ENCODE data around the gene CAMKK2.

CAMKK2 gene

DNA sequence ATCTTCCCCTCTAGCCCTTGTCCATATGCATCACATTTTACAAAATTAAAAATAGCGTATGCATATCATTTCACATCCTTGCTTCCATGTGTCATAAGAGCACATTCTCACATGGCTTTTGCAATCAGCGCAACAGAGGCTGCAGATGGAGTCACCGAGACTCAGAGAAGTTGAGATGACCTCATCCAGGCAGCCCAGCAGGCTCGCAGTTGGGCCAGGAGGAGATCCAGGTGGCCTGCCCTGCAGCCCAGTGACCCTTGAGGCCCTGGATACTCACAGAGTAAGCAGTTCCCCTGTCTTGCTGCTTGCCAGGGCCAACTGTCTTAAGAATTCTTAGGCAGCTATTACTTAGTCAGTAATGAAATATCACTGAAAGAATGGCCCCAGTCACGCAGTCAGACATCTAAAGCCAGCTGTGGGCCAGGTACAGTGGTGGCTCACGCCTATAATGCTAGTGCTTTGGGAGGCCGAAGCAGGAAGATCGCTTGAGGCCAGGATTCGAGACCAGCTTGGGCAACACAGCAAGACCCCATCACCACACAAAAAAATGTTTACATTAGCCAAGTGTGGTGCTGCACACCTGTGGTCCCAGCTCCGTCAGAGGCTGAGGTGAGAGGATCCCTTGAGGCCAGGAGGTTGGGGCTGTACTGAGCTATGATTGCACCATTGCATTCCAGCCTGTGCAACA lies 9.1 kb downstream of the CAMKK2 start:
- TF ChIP-seq EGR1 (IDR thresholded peaks at IDR 0.05): no peak
- no peak for TF ChIP-seq NFIC (IDR thresholded peaks at IDR 0.05)
- no peak for TF ChIP-seq CEBPB (IDR thresholded peaks at IDR 0.05)
- no peak for TF ChIP-seq ZBTB7A (IDR thresholded peaks at IDR 0.05; ENCODE audit: low read depth)
- TF ChIP-seq TEAD4 (IDR thresholded peaks at IDR 0.05): no peak
- TF ChIP-seq TCF12 (IDR thresholded peaks at IDR 0.05; ENCODE audit: low read depth): no peak
- no peak for TF ChIP-seq YY1 (IDR thresholded peaks at IDR 0.05; ENCODE audit: low read depth)
- no peak for TF ChIP-seq RAD21 (IDR thresholded peaks at IDR 0.05; ENCODE audit: low read depth)
- TF ChIP-seq, protein P1, sequence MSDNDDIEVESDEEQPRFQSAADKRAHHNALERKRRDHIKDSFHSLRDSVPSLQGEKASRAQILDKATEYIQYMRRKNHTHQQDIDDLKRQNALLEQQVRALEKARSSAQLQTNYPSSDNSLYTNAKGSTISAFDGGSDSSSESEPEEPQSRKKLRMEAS (IDR thresholded peaks at IDR 0.05): no peak
- no peak for TF ChIP-seq TAF1 (IDR thresholded peaks at IDR 0.05; ENCODE audit: low read depth)
- TF ChIP-seq EP300 (IDR thresholded peaks at IDR 0.05; ENCODE audit: borderline replicate concordance): no peak
- TF ChIP-seq CREB1 (IDR thresholded peaks at IDR 0.05; ENCODE audit: low read depth): no peak
- TF ChIP-seq FOXM1 (IDR thresholded peaks at IDR 0.05; ENCODE audit: borderline replicate concordance, low read depth): no peak
- TF ChIP-seq, protein P2, sequence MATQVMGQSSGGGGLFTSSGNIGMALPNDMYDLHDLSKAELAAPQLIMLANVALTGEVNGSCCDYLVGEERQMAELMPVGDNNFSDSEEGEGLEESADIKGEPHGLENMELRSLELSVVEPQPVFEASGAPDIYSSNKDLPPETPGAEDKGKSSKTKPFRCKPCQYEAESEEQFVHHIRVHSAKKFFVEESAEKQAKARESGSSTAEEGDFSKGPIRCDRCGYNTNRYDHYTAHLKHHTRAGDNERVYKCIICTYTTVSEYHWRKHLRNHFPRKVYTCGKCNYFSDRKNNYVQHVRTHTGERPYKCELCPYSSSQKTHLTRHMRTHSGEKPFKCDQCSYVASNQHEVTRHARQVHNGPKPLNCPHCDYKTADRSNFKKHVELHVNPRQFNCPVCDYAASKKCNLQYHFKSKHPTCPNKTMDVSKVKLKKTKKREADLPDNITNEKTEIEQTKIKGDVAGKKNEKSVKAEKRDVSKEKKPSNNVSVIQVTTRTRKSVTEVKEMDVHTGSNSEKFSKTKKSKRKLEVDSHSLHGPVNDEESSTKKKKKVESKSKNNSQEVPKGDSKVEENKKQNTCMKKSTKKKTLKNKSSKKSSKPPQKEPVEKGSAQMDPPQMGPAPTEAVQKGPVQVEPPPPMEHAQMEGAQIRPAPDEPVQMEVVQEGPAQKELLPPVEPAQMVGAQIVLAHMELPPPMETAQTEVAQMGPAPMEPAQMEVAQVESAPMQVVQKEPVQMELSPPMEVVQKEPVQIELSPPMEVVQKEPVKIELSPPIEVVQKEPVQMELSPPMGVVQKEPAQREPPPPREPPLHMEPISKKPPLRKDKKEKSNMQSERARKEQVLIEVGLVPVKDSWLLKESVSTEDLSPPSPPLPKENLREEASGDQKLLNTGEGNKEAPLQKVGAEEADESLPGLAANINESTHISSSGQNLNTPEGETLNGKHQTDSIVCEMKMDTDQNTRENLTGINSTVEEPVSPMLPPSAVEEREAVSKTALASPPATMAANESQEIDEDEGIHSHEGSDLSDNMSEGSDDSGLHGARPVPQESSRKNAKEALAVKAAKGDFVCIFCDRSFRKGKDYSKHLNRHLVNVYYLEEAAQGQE (IDR thresholded peaks at IDR 0.05; ENCODE audit: low read depth): no peak
- TF ChIP-seq, protein P3, sequence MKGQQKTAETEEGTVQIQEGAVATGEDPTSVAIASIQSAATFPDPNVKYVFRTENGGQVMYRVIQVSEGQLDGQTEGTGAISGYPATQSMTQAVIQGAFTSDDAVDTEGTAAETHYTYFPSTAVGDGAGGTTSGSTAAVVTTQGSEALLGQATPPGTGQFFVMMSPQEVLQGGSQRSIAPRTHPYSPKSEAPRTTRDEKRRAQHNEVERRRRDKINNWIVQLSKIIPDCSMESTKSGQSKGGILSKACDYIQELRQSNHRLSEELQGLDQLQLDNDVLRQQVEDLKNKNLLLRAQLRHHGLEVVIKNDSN (IDR thresholded peaks at IDR 0.05): no peak

DNA sequence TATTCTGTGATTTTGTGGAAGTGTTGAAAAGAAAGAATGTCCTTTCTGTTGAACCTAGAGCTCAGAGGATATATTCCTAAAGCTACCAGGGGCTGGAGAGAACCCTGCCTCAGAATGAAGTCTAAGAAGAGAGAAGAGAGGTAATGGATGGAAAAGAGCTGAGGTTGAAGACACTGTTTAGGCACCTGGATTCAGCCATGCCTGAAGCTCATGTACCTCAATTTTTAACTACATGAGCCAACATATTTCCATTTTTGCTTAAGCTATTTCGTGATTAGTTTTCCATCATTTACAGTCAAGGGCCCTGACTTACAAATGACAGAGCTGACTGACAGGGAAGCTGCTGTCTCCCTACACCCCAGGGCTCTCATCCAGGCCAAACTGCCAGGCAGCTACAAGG lies 10.7 kb downstream of the CAMKK2 start:
- TF ChIP-seq CREB1 (IDR thresholded peaks at IDR 0.05; ENCODE audit: low read depth): no peak
- TF ChIP-seq YY1 (IDR thresholded peaks at IDR 0.05; ENCODE audit: low read depth): no peak
- TF ChIP-seq EGR1 (IDR thresholded peaks at IDR 0.05): no peak
- TF ChIP-seq TEAD4 (IDR thresholded peaks at IDR 0.05): no peak
- TF ChIP-seq, protein P2 (IDR thresholded peaks at IDR 0.05; ENCODE audit: low read depth): no peak
- TF ChIP-seq FOXM1 (IDR thresholded peaks at IDR 0.05; ENCODE audit: borderline replicate concordance, low read depth): no peak
- TF ChIP-seq TAF1 (IDR thresholded peaks at IDR 0.05; ENCODE audit: low read depth): no peak
- TF ChIP-seq NFIC (IDR thresholded peaks at IDR 0.05): no peak
- TF ChIP-seq TCF12 (IDR thresholded peaks at IDR 0.05; ENCODE audit: low read depth): no peak
- no peak for TF ChIP-seq RAD21 (IDR thresholded peaks at IDR 0.05; ENCODE audit: low read depth)
- TF ChIP-seq CEBPB (IDR thresholded peaks at IDR 0.05): no peak
- no peak for TF ChIP-seq EP300 (IDR thresholded peaks at IDR 0.05; ENCODE audit: borderline replicate concordance)
- no peak for TF ChIP-seq ZBTB7A (IDR thresholded peaks at IDR 0.05; ENCODE audit: low read depth)
- TF ChIP-seq, protein P1 (IDR thresholded peaks at IDR 0.05): no peak
- TF ChIP-seq, protein P3 (IDR thresholded peaks at IDR 0.05): no peak

DNA sequence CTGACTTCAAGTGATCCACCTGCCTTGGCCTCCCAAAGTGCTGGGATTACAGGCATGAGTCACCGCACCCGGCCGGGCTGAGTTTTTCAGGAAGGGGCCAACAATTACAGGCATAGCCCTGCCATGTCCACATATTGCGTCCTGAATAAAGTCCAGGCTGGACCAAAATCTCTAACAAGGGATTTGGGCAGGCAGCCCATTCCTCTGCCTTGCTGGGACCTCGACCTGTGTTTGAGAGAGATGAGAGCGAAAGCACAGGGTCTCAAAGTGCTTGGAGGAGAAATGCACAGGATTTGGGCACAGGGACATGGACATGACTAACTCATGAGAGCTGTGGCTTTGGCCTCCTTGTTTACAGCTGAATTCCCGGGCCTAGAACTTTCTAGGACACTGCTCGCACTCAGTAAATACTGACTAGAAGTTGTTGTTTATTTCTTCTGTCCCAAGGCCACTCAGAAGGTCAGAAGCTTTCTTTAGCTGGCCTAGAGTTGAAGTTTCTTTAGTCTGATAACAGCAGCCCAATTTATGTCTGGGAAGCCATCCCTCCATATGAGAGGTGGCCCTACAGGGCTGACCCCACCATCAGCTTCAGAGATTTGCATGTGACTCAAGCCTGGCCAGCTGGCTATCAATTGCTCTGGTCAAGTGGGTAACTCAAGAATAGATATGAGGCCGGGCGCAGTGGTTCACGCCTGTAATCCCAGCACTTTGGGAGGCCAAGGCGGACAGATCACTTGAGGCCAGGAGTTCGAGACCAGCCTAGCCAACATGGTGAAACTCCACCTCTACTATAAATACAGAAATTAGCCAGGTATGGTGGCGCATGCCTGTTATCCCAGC lies 11.7 kb downstream of the CAMKK2 start:
- TF ChIP-seq YY1 (IDR thresholded peaks at IDR 0.05; ENCODE audit: low read depth): no peak
- TF ChIP-seq CREB1 (IDR thresholded peaks at IDR 0.05; ENCODE audit: low read depth): no peak
- TF ChIP-seq, protein P2 (IDR thresholded peaks at IDR 0.05; ENCODE audit: low read depth): no peak
- TF ChIP-seq ZBTB7A (IDR thresholded peaks at IDR 0.05; ENCODE audit: low read depth): no peak
- TF ChIP-seq, protein P3 (IDR thresholded peaks at IDR 0.05): no peak
- no peak for TF ChIP-seq RAD21 (IDR thresholded peaks at IDR 0.05; ENCODE audit: low read depth)
- no peak for TF ChIP-seq NFIC (IDR thresholded peaks at IDR 0.05)
- no peak for TF ChIP-seq EP300 (IDR thresholded peaks at IDR 0.05; ENCODE audit: borderline replicate concordance)
- TF ChIP-seq, protein P1 (IDR thresholded peaks at IDR 0.05): no peak
- TF ChIP-seq TAF1 (IDR thresholded peaks at IDR 0.05; ENCODE audit: low read depth): no peak
- no peak for TF ChIP-seq EGR1 (IDR thresholded peaks at IDR 0.05)
- no peak for TF ChIP-seq CEBPB (IDR thresholded peaks at IDR 0.05)
- TF ChIP-seq FOXM1 (IDR thresholded peaks at IDR 0.05; ENCODE audit: borderline replicate concordance, low read depth): no peak
- TF ChIP-seq TCF12 (IDR thresholded peaks at IDR 0.05; ENCODE audit: low read depth): no peak
- TF ChIP-seq TEAD4 (IDR thresholded peaks at IDR 0.05): no peak
